AG09309 (cell line): ENCODE data around the gene CPA2.

Experiments used
- DNase-seq: peaks from one replicate; pipeline ENCODE4 v3.0.0-alpha.2; 2010; ENCODE audit warnings: low read depth
- H3K4me3 ChIP-seq: 2 replicates; pipeline ENCODE4 v1.5.1; 2011; ENCODE audit warnings: mild to moderate bottlenecking, low read depth, low read length, moderate library complexity; ENCODE audit not compliant: control insufficient read depth
- TF ChIP-seq, protein P1 (sequence below): IDR thresholded peaks from 2 replicates; pipeline ENCODE4 v1.5.1; 2011; ENCODE audit warnings: mild to moderate bottlenecking, low read depth, low read length, inconsistent platforms; ENCODE audit not compliant: insufficient read depth, control insufficient read depth; ENCODE audit errors: missing control alignments

The CPA2 gene

DNA sequence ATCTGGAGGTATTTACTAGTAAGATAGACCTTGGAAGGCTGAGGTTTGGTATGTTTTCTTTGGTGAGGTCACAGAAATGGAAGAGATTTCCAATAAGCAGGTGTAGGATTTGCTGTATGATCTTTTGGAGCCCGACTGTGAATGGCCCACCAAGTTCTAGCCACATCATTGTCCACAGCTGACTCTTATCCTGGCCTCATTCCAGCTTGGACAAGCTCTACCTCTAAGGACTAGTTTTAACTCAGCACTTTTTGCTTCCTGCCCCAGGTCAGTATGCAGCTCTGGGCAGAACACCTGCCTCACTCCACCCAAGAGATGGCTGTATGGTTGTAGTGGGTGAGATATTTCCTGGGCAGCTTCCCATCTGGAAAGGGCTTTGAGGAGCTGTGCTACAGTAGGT is 20.2 kb downstream of the CPA2 start:
- H3K4me3 ChIP-seq, result no peak overlapping the region
- no peak for DNase-seq
- TF ChIP-seq, protein P1, sequence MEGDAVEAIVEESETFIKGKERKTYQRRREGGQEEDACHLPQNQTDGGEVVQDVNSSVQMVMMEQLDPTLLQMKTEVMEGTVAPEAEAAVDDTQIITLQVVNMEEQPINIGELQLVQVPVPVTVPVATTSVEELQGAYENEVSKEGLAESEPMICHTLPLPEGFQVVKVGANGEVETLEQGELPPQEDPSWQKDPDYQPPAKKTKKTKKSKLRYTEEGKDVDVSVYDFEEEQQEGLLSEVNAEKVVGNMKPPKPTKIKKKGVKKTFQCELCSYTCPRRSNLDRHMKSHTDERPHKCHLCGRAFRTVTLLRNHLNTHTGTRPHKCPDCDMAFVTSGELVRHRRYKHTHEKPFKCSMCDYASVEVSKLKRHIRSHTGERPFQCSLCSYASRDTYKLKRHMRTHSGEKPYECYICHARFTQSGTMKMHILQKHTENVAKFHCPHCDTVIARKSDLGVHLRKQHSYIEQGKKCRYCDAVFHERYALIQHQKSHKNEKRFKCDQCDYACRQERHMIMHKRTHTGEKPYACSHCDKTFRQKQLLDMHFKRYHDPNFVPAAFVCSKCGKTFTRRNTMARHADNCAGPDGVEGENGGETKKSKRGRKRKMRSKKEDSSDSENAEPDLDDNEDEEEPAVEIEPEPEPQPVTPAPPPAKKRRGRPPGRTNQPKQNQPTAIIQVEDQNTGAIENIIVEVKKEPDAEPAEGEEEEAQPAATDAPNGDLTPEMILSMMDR, result no peak

DNA sequence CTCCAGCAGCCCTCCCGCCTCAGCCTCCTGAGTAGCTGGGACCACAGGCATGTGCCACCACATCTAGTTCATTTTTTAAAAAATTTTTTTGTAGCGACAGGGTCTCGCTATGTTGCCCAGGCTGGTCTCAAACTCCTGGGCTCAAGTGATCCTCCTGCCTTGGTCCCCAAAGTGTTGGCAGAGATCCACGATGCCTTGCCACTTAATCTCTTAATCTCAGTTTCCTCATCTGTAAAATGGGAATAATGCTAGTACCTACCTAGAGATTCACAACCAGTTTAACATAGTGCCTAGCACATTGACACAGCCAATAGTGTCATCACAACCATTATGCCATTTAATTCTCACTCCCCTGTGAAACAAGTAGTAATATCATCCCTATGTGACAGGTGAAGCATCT is 21.5 kb downstream of the CPA2 start:
- no peak for DNase-seq
- no peak overlapping the region for H3K4me3 ChIP-seq
- TF ChIP-seq, protein P1, result no peak

DNA sequence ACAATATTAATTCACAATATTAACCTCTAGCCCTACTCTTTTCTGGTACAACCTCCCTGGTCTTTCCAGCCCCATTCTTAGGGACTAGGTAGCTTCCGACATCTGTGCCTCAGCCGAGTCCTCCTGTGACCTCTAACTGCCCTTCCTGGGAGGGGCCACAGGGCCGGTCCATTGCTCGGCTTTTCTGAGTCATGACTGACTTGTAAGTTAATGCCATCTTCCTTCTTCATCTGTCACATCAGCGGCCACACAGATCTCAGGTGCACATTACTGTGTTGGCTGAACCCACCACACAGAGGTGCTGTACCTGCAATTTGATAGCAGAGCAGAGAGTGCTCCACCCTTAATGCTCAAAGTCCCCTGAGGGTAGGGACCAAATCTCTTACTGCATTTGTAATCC is 22.2 kb downstream of the CPA2 start:
- no peak for DNase-seq
- H3K4me3 ChIP-seq, result no peak overlapping the region
- TF ChIP-seq, protein P1, result no peak

DNA sequence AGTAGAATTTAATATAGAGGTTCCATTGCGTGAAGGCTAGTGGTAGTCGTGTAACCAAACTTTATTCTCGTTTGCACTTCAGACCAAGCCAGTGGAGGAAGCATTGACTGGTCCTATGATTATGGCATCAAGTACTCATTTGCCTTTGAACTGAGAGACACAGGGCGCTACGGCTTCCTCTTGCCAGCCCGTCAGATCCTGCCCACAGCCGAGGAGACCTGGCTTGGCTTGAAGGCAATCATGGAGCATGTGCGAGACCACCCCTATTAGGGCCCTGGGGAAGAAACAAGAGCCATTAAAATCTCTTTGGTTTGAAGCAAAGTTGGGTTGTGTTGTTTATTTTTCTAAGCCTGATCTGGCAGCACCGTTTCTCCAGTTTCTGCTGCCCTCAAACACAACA is 22.8 kb downstream of the CPA2 start:
- no peak overlapping the region for H3K4me3 ChIP-seq
- no peak for DNase-seq
- TF ChIP-seq, protein P1, result no peak

DNA sequence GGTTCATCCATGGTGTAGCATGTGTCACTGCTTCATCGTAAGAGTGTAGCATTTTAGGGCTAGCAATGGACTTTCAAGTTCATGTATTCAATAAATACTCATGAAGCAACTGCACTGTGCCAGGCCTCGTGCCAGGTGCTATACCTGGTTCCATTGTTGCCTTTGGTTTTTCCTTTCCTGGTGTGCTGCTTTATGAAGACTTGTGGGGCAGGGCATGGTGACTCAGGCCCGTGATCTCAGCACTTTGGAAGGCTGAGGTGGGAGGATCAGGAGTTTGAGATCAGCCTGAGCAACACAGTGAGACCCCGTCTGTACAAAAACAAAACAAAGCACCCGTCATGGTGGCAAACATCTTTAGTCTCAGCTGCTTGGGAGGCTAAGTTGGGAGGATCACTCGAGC is 24.1 kb downstream of the CPA2 start:
- H3K4me3 ChIP-seq, result no peak overlapping the region
- TF ChIP-seq, protein P1, result no peak
- no peak for DNase-seq

DNA sequence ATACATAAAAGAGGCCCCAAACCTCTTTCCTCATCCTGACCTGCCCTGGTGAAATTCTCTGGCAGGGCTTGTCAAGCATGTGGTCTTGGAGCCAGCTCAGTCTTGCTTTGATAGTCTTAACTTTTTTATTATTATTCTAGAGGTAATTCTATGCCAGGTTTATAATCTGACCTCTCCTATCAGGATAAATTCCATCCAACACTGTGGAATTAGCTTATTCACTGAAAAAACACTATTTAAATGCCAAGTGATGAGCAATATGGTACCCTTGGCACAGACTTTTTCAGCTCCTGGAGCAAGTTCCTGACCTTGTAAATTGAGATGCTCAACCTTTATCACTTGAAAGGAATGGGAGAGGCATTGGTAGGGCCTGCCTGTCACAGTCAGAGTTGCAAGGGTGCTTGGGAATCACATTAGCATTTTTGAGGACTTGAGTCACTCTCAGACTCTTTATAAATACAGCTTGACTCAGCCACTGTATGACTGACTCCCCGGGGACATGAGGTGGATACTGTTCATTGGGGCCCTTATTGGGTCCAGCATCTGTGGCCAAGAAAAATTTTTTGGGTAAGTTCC is 26.1 kb downstream of the CPA2 start, which contains the start of gene CPA4:
Gene CPA4, plus strand, starts transcription at position 480 of the 576 bp plus-strand sequence. Its CDS starts 20 bp downstream, at position 500.
- TF ChIP-seq, protein P1, result no peak
- no peak within 1 kb of the TSS for H3K4me3 ChIP-seq
- peak; percentile 97 for DNase-seq
